A549 (cell line): ENCODE measurements around the gene PROSER3.

Experiments
- BHLHE40 ChIP-seq: IDR thresholded peaks from 2 replicates; pipeline ENCODE4 v1.6.1; 2012; ENCODE audit warnings: low read depth, low read length, inconsistent platforms
- EP300 ChIP-seq, 2 experiments: fragments of >200 bp; sonication (Bioruptor Twin); formaldehyde crosslinking; IDR thresholded peaks; 2 replicates in 1 of 2; 3 replicates in 1 of 2; pipeline ENCODE4 v1.6.1; 2016 to 2017
- PHF8 ChIP-seq: fragments of 200-600 bp; sonication (generic); IDR thresholded peaks from 2 replicates; pipeline ENCODE4 v1.6.1; 2016; ENCODE audit warnings: low read depth, mild to moderate bottlenecking, antibody characterized with exemption, moderate library complexity, borderline replicate concordance
- TF ChIP-seq, protein P1 (sequence below): fragments of 200-600 bp; sonication (generic); IDR thresholded peaks from 2 replicates; pipeline ENCODE4 v1.6.1; 2016; ENCODE audit warnings: antibody characterized with exemption, mild to moderate bottlenecking, moderate library complexity
- TF ChIP-seq, protein P2 (sequence below): fragments of >200 bp; sonication (Bioruptor Twin); formaldehyde crosslinking; IDR thresholded peaks from 3 replicates; pipeline ENCODE4 v1.5.1; 2016
- TF ChIP-seq, protein P3 (sequence below): fragments of >200 bp; sonication (Bioruptor Twin); formaldehyde crosslinking; IDR thresholded peaks from 2 replicates; pipeline ENCODE4 v1.6.1; 2016
- TF ChIP-seq, protein P4 (sequence below): IDR thresholded peaks from 2 replicates; pipeline ENCODE4 v1.6.1; 2012

DNA sequence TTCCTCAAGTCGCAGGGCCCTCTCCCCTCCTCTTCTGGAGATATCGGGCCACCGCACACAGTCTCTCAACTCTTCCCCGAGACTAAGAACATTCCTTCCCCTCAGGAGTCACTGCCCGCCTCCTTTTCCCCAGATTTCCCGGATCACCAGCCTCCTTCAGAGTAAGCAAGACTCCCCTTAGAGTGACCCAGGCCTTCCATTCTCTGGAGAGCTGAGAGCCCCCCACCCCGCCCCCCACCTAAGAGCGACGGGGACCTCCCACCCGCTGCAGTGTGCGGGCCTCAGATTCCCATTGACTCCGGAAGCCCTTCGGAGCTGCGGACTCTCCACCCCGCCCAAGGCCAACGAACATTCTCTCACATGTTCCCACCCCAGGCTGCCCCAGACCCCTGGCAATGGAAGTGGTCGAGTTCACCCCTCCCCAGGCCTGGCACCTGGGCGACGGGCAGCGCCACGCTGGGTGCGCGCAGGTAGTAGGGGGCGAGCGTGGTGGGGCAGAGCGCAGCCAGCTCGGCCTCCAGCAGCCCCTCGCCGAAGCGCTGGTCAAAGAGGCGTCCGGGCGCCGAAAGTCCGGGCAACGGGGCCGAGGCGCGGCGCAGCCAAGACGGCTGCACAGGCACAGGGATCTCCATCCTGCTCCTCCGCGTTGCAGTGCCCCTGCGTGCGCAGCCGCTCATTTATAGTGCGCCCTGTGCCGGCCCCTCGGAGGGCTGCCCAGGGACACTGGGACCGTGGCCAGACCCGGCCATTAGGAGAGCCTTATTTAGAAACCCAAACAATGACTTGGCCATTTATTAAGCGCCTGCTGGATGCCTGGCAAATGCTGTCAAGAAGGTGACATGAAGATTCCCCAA, 1.4 kb upstream of the PROSER3 start, which contains the start of gene HSPB6:
- no peak for TF ChIP-seq EP300 (IDR thresholded peaks at IDR 0.05)
- TF ChIP-seq, protein P1, sequence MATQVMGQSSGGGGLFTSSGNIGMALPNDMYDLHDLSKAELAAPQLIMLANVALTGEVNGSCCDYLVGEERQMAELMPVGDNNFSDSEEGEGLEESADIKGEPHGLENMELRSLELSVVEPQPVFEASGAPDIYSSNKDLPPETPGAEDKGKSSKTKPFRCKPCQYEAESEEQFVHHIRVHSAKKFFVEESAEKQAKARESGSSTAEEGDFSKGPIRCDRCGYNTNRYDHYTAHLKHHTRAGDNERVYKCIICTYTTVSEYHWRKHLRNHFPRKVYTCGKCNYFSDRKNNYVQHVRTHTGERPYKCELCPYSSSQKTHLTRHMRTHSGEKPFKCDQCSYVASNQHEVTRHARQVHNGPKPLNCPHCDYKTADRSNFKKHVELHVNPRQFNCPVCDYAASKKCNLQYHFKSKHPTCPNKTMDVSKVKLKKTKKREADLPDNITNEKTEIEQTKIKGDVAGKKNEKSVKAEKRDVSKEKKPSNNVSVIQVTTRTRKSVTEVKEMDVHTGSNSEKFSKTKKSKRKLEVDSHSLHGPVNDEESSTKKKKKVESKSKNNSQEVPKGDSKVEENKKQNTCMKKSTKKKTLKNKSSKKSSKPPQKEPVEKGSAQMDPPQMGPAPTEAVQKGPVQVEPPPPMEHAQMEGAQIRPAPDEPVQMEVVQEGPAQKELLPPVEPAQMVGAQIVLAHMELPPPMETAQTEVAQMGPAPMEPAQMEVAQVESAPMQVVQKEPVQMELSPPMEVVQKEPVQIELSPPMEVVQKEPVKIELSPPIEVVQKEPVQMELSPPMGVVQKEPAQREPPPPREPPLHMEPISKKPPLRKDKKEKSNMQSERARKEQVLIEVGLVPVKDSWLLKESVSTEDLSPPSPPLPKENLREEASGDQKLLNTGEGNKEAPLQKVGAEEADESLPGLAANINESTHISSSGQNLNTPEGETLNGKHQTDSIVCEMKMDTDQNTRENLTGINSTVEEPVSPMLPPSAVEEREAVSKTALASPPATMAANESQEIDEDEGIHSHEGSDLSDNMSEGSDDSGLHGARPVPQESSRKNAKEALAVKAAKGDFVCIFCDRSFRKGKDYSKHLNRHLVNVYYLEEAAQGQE = no peak
- TF ChIP-seq, protein P2, sequence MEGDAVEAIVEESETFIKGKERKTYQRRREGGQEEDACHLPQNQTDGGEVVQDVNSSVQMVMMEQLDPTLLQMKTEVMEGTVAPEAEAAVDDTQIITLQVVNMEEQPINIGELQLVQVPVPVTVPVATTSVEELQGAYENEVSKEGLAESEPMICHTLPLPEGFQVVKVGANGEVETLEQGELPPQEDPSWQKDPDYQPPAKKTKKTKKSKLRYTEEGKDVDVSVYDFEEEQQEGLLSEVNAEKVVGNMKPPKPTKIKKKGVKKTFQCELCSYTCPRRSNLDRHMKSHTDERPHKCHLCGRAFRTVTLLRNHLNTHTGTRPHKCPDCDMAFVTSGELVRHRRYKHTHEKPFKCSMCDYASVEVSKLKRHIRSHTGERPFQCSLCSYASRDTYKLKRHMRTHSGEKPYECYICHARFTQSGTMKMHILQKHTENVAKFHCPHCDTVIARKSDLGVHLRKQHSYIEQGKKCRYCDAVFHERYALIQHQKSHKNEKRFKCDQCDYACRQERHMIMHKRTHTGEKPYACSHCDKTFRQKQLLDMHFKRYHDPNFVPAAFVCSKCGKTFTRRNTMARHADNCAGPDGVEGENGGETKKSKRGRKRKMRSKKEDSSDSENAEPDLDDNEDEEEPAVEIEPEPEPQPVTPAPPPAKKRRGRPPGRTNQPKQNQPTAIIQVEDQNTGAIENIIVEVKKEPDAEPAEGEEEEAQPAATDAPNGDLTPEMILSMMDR = no peak
- TF ChIP-seq PHF8 = no peak
- TF ChIP-seq, protein P3, sequence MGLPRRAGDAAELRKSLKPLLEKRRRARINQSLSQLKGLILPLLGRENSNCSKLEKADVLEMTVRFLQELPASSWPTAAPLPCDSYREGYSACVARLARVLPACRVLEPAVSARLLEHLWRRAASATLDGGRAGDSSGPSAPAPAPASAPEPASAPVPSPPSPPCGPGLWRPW = no peak
- TF ChIP-seq BHLHE40 = no peak
- TF ChIP-seq, protein P4, sequence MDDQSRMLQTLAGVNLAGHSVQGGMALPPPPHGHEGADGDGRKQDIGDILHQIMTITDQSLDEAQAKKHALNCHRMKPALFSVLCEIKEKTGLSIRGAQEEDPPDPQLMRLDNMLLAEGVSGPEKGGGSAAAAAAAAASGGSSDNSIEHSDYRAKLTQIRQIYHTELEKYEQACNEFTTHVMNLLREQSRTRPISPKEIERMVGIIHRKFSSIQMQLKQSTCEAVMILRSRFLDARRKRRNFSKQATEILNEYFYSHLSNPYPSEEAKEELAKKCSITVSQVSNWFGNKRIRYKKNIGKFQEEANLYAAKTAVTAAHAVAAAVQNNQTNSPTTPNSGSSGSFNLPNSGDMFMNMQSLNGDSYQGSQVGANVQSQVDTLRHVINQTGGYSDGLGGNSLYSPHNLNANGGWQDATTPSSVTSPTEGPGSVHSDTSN = no peak
